ENCODE results near the gene GAL3ST1. TPM values are rescaled to one million over a fixed set of nuclear protein-coding genes. Genes with fewer than 3 reads are reported as not detected.

GAL3ST1 gene
- total and polyA plus RNA-seq, 3 donors from 2014 or later: 4.2 to 18.5 (median 11.3) TPM

DNA sequence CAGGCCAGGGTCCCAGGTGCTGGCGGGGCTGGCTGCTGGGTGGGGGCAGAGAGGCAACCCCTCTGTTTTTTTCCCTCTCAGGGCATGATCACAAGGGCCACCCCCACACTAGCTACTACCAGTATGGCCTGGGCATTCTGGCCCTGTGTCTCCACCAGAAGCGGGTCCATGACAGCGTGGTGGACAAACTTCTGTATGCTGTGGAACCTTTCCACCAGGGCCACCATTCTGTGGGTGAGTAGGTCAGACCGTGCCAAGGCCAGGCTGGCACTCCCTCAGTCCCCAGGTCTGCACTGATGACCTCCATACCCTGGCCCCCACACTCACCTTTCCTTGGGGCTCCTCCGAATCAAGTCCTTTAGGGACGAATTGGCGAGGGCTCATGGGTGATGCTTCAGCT lies 39.8 kb upstream of the GAL3ST1 start:
- TF ChIP-seq POLR2A (IDR thresholded peaks at IDR 0.05) (no peak), CTCF (IDR thresholded peaks at IDR 0.05) (no peak)
- H3K27ac ChIP-seq: no peak overlapping the region
- H3K36me3 ChIP-seq (ENCODE audit: low read depth, missing control alignments): no peaks in the 10 kb centered on the region

DNA sequence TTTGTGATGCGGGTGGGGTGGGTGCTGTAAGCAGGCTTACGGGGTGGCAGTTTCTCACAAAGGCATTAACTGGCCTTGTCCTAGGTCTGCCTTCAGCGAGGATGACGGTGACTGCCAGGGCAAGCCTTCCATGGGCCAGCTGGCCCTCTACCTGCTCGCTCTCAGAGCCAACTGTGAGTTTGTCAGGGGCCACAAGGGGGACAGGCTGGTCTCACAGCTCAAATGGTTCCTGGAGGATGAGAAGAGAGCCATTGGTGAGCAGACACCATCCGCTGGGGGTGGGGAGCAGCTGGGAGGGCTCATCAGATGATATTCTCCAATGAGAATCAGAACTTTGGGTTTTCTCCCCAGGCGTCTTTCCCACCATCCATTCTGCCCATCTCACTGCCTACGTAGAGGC lies 38.3 kb upstream of the GAL3ST1 start:
- intact Hi-C loops (cut with DNase I; ENCODE audit: low total_unique reads): no loop called here
- no peak for DNase-seq
- Histone ChIP-seq H3K27ac (no peak overlapping the region), H3K36me3 (ENCODE audit: low read depth, missing control alignments) (no peaks in the 10 kb centered on the region), H3K4me1 (no peaks in the 10 kb centered on the region), H3K9me3 (no peaks in the 10 kb centered on the region), H3K4me3 (no peak overlapping the region), H3K27me3 (no peaks in the 10 kb centered on the region)
- no peak for TF ChIP-seq CTCF (IDR thresholded peaks at IDR 0.05)
- no peak for TF ChIP-seq POLR2A (IDR thresholded peaks at IDR 0.05)
- WGBS, 2 donors: 94 to 96% methylated on average over 8 of the region's 8 CpGs

More for the DNA sequence above, 39.8 kb upstream of the GAL3ST1 start:
- no peaks in the 10 kb centered on the region for H3K9me3 ChIP-seq
- H3K4me3 ChIP-seq: no peak overlapping the region
- no peak for DNase-seq
- intact Hi-C loops (cut with DNase I; ENCODE audit: low total_unique reads): no loop called here
- no peaks in the 10 kb centered on the region for H3K4me1 ChIP-seq
- H3K27me3 ChIP-seq: no peaks in the 10 kb centered on the region
- whole genome bisulfite sequencing, 2 donors: 92 to 97% methylated on average over 7 of the region's 7 CpGs

GRCh38 chr22:30611197-30611596 lies 36.7 kb upstream of the GAL3ST1 start:
- intact Hi-C loops (cut with DNase I; ENCODE audit: low total_unique reads): no loop called here
- no peaks in the 10 kb centered on the region for H3K36me3 ChIP-seq (ENCODE audit: low read depth, missing control alignments)
- H3K4me1 ChIP-seq: no peaks in the 10 kb centered on the region
- TF ChIP-seq POLR2A (IDR thresholded peaks at IDR 0.05): no peak
- TF ChIP-seq CTCF (IDR thresholded peaks at IDR 0.05): no peak
- WGBS, 2 donors: 89 to 98% methylated on average over 3 of the region's 3 CpGs
- no peaks in the 10 kb centered on the region for H3K27me3 ChIP-seq
- H3K4me3 ChIP-seq: no peak overlapping the region
- no peak for DNase-seq
- no peak overlapping the region for H3K27ac ChIP-seq
- no peaks in the 10 kb centered on the region for H3K9me3 ChIP-seq

- no peaks in the 10 kb centered on the region for H3K36me3 ChIP-seq (ENCODE audit: low read depth, missing control alignments)
- intact Hi-C loops (cut with DNase I; ENCODE audit: low total_unique reads): no loop called here
- H3K9me3 ChIP-seq: no peaks in the 10 kb centered on the region
- TF ChIP-seq CTCF (IDR thresholded peaks at IDR 0.05): no peak
- no peak for TF ChIP-seq POLR2A (IDR thresholded peaks at IDR 0.05)
- DNase-seq: peak; percentile 38
- H3K27me3 ChIP-seq: no peaks in the 10 kb centered on the region
- no peak overlapping the region for H3K4me3 ChIP-seq
- H3K4me1 ChIP-seq: no peaks in the 10 kb centered on the region
- WGBS, 2 donors: 82 to 89% methylated on average over 7 of the region's 7 CpGs
- no peak overlapping the region for H3K27ac ChIP-seq
These were observed 35.8 kb upstream of the GAL3ST1 start for GRCh38 chr22:30610299-30610698.
